GM18907 (cell line): ENCODE data around the gene KCTD17.
"Not testable (repeated sequence)": the region's sequence is repeated elsewhere in the genome, so short reads cannot be mapped to it uniquely, and the experiment has no call there.

Source experiments
- ATAC-seq: cut with Tn5 transposase; IDR thresholded peaks from one replicate; pipeline ENCODE4 v1.9.1; 2021; ENCODE audit warnings: mild to moderate bottlenecking, moderate library complexity; ENCODE audit not compliant: unreplicated experiment

Gene KCTD17

DNA sequence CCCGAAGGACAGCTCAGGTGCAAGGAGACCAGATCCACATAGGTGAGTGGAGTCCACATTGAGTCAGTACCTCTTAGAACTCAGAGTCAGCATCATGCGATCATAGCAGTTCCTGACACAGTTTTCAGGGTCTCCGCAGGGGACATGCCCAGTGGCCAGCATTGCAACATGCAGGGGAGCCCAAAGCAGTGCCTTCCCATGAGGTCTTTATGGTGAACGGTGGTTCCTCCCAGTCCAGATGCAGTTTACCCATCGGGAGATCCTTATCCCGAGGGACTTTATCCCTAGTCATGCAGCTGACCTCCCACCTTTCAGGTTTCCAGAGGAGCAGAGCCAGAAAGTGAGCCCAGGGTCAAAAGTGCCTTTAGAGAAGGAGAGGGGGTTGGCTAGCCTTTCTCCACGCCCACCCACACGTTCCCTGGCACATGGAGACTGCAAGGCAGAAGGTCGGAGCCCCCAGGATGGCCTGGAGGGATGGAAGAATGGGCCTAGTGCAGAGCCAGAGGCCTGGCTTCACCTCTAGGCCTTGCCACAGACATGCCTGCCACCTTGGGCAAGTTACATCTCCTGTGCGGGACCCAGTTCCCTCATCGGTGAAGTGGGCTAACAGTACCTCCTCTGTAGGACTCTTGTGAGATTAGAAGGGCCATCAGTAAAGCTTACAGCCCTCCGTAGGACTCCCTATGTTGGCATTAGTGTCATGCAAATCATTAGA, 6.4 kb downstream of the KCTD17 start:
- no peak for ATAC-seq

DNA sequence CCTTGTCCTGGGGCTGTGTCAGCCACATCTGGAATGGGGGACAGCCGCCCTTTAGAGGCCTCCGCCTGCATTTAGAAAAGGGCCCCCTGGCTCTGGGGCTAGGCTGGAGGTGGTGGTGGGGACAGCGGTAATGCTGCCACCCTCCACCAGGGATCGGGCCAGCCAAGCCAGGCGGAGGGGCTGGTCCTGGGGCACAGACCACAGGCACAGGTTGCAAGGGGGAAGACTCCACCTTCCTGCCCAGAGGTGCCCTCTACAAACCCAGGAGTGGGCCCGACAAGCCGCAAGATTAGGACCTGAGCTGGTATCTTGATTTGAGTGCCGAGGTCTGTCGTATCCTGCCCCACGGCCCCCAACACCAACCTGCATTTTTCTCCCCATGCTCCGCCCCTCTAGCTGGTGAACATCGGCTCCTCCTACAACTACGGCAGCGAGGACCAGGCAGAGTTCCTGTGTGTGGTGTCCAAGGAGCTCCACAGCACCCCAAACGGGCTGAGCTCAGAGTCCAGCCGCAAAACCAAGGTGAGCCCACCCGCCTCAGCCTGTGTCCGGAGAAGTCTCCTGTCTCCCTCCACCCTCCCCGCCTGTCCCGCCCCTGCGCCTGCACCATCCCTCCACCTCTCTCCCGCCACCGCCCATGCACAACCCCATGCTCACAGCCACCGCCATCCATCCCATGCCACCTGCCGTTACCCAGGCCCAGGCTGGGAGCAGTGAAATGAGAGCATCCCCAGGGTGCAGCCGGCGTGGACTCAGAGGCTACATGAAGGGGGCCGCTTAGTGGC, 7.6 kb downstream of the KCTD17 start:
- no peak for ATAC-seq

GRCh38 chr22:37059876-37060449, 8.4 kb downstream of the KCTD17 start:
- ATAC-seq, result no peak

DNA sequence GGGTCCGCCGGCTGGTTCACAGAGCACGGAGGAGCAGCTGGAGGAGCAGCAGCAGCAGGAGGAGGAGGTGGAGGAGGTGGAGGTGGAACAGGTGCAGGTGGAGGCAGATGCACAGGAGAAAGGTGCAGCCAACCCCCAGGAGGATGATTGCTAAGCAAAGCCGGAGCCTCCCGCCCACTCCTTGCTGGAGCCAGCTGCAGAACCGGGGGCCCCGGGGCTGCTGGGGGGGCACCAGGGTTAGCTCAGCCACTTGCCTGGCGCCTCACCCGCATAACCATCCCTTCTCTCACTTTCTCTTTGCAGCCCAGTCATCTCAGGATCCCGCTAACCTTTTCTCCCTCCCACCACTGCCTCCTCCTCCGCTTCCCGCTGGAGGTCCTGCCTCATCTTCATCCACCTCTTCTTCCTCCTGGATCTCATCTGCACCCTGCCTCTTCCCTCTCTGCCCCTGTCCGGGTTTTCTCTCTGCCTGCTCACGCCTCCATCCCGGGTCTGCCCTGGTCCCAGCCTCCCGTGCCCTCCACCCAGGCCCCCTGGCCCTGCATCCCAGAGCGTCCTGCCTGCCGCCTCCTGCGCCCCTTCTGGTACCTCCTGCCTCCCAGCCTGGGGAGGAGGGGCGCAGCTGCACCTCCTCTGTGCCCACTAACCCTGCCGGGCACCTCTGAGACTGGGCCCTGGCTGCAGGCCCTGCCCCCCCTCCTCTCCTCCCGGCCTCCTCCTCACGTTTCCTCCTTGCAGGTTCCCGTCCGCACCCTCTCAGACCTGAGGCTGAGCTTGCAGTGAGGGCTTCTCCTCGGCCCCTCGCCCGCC, 9.5 kb downstream of the KCTD17 start:
- ATAC-seq, result no peak

GRCh38 chr22:37061611-37062375, 10.3 kb downstream of the KCTD17 start:
- ATAC-seq, result no peak

- ATAC-seq, result no peak
Observed at GRCh38 chr22:37062376-37062675, 10.8 kb downstream of the KCTD17 start.

- ATAC-seq, result no peak
Observed at GRCh38 chr22:37062702-37063381, 11.3 kb downstream of the KCTD17 start.

DNA sequence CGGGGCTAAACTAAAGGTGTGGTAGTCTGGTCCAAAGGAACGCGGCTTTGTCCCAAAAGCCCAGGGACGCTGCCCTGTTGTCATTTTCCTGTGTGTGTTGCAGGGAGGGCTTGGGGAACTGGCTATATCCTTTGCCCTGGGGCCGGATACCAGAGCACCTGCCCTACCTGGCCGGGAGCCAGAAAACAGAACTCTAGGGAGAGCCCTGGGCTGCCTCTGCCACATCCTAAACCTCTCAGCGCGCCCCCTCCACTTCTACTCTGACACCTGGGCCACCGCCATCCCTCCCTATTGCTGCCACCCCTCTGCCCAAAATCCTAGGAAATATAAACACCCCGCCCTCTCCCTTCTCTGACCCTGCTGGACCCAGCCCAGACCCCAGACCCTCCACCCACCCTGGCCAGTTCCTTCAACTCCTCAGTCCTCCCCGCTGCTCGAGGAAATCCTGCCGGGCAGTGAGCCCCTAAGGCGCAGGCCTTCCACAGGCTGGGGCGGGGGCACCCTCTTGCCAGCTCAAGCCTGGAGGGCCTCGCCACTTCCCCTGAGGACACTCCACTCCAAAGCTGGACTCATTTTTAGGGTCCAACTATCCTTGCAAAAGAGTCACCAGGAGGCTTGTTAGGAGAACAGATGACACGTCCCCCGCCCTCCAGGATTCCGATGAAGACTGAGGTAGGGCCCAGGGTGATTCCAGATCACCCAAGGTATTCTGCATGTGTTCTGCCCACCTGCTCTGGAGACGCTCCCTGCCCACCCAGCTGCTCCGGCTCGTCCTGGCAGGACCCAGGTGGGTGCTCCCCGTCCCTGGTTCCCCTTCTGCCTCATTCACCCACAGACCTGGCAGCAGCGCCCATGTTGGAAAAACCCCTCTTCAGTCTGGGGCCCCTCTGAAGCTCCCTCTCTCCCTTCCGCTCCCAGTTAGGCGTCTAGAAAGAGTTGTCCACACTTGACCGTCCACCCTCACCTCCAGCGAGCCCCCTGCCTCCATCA, 12.2 kb downstream of the KCTD17 start:
- ATAC-seq, result no peak

DNA sequence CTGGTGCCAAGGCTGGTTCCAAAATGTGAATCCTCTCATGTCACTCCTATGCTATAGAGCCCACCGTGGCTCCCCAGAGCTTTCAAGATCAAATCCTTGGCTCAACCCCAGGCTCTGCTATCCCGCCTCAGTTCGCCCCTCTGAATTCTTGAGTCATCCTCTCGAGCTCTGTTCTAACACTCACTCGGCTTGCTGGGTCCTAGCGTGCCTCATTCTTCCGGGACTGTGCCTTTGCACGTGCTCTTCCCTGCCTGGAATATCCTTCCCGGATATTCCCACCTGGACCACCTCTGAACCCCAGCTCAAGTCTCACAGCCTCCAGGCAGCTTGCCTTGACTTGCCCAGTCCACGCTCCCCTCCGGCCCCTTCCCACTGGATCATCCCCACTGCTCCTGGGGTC, 13.0 kb downstream of the KCTD17 start:
- no peak for ATAC-seq

GRCh38 chr22:37065180-37065579, 13.6 kb downstream of the KCTD17 start:
- no peak for ATAC-seq

DNA sequence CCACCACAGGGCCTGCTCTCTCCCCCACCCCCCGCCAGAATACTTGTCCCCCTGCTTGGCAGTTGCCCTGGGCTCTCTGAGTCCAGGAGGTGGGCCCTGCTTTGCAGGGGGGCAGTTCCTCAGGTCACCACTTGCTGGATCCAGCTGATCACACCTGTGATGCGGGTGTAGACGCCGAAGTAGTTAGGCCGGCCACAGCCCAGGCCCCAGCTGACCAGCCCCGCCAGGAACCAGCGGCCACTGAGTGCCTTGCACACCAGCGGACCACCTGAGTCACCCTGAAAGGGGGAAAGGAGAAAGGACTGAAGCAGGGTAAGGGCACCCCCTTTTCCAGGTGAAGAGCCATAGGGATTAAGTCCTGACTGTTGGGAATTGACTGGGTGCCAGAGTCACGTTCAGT, 14.4 kb downstream of the KCTD17 start:
- no peak for ATAC-seq

DNA sequence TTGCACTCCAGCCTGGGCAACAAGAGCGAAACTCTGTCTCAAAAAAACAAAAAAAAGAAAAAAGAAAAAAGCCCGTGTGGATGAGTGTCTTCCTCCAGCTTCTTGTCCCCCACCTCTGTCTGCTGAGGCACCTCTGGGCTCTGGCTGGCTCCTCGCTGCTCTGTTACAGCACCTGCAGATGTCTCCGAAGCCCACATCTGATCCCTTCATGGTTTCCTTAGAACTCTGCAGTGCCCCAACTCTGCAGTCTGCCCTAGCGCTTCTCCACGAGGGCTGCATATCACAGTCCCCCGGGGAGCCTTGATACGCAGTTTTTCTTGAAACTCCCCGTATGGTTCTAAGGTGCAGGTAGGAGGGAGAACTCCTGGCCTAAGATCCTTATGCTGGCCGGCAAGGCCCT, 15.9 kb downstream of the KCTD17 start:
- no peak for ATAC-seq

- no peak for ATAC-seq
Observed at GRCh38 chr22:37068859-37069258, 17.3 kb downstream of the KCTD17 start.

- no peak for ATAC-seq
Observed at GRCh38 chr22:37069319-37069718, 17.8 kb downstream of the KCTD17 start.

GRCh38 chr22:37069719-37070118, 18.2 kb downstream of the KCTD17 start:
- no peak for ATAC-seq

- ATAC-seq, result no peak
Observed at GRCh38 chr22:37070334-37070733, 18.8 kb downstream of the KCTD17 start.

GRCh38 chr22:37070744-37071143, 19.2 kb downstream of the KCTD17 start:
- no peak for ATAC-seq

DNA sequence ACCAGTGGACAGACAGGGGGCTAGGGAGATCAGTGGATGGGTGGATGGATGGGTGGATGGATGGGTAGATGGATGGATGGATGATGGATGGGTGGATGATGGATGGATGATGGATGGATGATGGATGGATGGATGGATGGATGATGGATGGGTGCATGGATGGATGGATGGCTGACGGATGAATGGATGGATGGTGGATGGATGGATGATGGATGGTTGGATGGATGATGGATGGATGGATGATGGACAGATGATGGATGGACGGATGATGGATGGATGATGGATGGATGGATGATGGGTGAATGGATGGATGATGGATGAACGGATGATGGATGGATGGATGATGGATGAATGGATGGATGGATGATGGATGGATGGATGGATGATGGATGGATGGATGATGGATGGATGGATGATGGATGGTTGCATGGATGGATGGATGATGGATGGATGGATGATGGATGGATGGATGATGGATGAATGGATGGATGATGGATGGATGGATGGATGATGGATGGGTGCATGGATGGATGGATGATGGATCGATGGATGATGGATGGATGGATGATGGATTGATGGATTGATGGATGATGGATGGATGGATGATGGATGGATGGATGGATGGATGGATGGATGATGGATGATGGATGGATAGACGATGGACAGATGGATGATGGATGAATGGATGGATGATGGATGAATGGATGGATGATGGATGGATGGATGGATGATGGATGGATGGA, 20.5 kb downstream of the KCTD17 start:
- not testable (repeated sequence) for ATAC-seq
